PC-3 (cell line): ENCODE results near the gene KRTAP19-8.

ENCODE experiments used
- CTCF ChIP-seq: fragments of 300-600 bp; sonication (generic); conservative IDR thresholded peaks from 2 replicates; pipeline ENCODE4 v1.5.1; 2017; ENCODE audit warnings: antibody characterized with exemption, low read depth, mild to moderate bottlenecking, low read length
- EZH2 ChIP-seq: fragments of 300-600 bp; sonication (generic); IDR thresholded peaks from one replicate; pipeline ENCODE4 v1.6.1; 2017; ENCODE audit warnings: antibody characterized with exemption, mild to moderate bottlenecking, low read length; ENCODE audit not compliant: unreplicated experiment

DNA sequence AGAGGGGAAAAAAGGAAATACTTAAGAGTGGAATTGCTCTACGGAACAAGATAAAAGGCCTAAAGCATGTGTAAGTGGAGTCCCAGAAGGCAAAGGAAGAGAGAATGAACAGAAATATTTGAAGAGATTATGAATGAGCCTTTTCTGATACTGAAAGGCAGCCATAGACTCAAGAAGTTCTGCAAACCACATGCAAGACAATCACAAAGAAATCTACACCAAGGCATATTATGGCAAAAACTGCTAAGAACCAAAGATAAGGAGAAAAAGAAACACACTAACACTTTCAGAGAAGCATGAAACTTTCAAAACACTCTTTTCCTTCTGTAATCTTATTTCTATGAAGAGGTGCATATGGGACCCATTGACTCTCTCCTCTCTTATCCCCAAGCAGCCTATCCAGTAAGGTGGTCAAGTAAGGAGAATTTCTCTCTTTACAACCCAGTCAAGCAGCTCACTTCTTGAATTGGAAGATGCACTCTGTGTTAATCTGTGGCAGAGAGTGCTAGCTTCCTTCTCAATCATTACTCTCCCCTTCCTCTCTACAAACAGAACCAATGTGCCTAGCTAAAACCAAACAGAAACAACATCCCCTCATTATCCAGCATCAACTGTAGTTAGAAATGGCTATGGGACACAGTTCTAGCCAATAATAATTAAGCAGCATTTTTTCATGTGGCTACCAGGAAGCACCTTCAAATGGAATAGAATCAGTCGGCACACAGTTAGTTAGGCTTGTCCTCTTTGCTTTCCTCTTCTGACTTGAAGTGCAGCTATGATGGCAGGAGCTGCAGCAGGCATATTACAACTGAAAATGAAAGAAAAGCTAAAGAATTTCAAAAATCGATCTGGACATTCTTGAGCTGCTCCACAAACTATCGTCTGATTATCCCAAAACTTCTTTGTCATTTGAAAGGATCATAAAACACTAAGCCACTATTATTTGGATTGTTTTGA lies 25.9 kb downstream of the KRTAP19-8 start:
- no peak for TF ChIP-seq CTCF
- TF ChIP-seq EZH2 = no peak
